HG03521 (cell line): ENCODE results near the gene PRR14.
"Not testable (repeated sequence)": the region's sequence is repeated elsewhere in the genome, so short reads cannot be mapped to it uniquely, and the experiment has no call there.

Source experiments
- ATAC-seq: cut with Tn5 transposase; IDR thresholded peaks from one replicate; pipeline ENCODE4 v1.9.1; 2021; ENCODE audit warnings: mild to moderate bottlenecking, moderate library complexity; ENCODE audit not compliant: unreplicated experiment

The PRR14 gene

DNA sequence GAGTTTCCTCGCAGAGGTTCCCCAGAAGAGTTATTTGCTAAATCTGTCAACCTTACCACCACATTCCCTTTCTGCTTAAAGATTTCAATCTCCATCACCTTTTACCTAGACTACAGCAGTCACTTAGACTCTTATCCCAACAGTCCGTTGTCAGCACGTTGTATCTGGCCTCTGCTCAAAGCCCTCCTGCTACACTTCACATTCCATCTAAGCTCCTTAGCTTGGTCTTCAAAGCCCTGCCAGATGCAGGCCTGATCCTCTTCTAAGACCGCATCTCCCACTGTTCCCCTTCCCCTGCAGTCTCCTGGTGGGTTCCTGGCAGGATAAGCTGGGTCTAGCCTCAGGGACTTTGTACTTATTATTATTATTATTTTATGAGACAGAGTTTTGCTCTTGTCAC lies 37.9 kb downstream of the PRR14 start:
- ATAC-seq, result no peak

DNA sequence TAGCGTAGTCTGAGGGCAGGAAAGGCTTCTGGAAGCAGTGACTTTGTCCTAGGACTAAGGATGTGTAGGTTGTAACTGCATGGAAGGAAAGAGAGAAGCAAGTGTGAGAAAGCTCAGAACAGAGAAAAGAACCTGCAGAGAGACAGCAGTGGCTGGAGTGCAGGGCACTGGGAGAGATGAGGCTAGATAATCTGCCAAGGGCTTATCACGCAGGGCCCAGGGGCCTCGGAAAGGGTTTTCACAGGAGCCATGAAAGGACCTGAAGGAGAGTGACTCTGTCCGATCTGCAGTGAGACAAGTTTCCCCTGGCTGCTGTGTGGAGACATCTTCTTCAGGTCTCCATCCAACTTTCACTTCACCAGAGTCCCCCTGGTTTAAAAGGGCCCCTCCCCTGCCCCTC lies 41.1 kb downstream of the PRR14 start:
- no peak for ATAC-seq

DNA sequence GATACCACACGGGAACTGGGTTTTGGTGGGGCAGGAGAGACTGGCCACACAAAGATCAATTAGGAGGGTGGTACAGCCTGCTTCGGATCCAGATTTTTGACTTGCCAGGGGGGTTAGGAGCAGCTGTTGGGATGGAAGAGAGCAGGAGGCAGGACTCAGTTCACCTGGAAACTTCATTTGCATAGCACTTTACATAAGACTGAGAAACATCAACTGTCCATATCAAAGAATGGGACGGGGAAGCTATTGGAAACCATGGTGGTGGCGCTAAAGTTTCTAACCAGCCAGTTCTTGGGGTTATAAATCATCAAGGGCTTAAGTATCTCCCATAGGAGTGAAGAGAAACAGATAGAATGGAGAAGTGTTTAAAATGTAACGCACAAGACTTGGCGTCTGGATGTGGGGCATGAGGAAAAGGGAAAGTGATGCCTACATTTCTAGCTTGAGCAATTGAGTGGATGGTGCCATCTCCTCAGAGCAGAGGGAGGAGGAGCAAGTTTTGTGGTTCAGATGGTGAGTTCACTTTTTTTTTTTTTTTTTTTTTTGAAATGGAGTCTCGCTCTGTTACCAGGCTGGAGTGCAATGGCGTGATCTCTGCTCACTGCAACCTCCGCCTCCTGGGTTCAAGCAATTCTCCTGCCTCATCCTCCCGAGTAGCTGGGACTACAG lies 41.8 kb downstream of the PRR14 start:
- ATAC-seq, result no peak

DNA sequence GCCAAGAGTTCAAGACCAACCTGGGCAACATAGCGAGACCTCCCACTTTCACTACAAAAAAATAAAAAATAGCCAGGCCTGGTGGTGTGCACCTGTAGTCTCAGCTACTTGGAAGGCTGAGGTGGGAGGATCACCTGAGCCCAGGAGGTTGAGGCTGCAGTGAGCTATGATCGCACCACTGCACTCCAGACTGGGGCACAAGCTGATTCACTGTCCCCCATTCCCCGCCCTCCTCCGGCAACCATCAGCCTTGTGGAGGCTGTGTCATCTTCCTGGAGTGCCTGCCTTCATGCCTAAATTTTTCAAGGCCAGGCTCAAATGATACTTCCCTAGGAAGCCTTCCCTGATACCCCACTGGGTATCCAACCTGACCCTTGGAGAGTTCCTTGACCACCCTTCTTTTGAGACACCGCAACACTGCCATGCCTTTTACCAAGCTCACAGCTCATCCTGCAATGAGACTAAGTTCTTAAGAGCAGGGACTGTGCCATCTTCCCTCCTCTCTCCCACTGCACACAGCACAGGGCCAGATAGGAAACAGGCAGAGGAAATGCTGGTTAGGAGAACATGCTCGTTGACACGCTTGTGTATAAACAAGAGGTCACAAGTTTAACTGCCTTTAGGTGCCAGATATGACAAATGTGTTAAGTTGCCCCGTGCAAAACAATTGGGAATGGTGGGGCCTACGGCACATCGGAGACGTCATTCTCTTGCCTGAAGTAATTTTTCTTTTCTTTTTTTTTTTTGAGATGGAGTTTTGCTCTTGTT lies 44.4 kb downstream of the PRR14 start:
- no peak for ATAC-seq

- ATAC-seq, result not testable (repeated sequence)
Observed at GRCh38 chr16:30696646-30697045, 45.9 kb downstream of the PRR14 start.

DNA sequence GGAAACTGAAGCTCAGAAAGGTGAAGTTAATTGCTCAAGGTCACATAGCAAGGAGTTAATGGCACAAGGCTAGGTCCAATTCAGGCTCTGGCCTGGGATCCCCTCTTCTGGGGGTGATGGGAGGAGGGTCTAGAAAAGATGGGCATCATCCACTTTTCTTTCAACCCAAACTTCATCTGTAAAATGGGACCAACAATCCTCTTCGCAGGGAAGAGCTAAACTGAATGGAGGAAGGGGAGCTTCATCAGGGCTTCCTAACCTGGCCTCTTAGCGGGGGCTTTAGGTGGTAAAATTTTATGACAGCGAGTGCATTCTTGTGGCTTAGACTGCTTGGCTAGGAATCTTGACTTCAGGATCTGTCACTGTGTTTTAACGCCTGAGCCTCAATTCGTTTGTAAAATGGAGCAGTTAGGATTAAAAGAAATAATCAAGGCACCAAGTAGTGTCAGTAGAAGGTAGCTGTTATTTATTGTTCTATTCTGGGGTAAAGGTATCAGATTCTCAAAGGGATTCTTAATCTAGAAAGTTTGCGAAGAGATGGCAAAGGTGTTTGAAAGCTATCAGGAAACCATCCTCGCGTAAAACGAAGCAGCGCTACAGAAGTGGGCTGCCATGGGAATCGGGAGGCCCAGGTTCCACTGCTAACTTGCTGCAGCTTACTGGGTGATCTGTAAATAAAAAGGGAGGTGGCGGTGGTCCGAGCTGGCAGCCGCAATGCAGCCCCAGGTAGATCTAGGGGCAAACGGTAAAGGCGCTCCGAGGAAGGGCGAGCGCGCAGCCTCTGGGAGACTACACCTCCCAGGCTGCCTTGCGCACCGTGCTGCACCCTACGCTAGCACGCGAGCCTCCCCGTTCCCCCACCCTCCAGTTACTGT lies 46.7 kb downstream of the PRR14 start:
- ATAC-seq, result peak; percentile 75

GRCh38 chr16:30698139-30698815 lies 47.5 kb downstream of the PRR14 start:
- peak; percentile 64 for ATAC-seq

DNA sequence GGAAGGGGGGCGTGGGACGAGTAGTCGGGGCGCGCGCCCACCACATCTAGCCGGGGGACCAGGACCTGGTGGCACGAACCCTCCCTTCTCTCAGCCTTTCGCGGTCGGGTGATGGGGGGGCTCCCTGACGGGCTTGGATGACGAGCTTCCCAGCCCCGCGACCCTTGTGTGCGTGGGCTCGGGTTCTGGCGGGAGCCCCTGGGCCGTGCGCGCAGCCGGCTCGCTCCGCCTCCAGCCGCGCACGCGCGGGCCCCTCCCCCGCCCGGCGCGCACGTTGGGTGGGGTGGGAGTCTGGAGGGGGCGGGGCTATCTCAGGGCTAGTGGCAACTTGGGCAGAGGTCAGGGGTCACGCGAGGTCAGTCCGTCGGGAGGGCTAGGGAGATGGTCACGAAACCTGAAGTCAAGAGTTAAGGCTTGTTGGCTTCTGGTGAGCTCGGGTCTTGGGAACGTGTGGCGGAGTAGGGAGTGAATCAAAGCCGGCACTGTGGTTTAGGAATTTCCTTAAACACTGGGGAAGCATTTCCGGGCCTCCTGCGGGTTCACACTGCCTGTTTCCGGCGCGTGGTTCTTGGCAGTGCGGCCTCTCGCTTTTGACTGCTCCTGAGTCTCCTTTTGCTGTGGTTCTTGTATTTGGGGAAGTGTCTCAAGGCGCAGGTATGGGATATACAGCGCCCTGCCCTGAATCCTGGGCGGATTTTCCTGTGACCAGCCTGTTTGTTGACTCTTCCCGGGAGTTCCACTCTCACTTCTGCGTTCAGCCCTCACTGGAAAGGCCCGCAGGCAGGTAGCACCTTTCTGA lies 48.3 kb downstream of the PRR14 start, which contains the start of gene SRCAP:
Gene SRCAP (plus strand): TSS at position 356 of the 799 bp plus-strand sequence. CDS start 1,654 bp downstream, outside the sequence.
- ATAC-seq, result peak; percentile 27

GRCh38 chr16:30699615-30700099 lies 48.9 kb downstream of the PRR14 start:
- no peak for ATAC-seq

GRCh38 chr16:30700491-30700890 lies 49.7 kb downstream of the PRR14 start:
- ATAC-seq, result no peak

GRCh38 chr16:30700971-30701370 lies 50.2 kb downstream of the PRR14 start:
- ATAC-seq, result no peak

GRCh38 chr16:30703071-30703470 lies 52.3 kb downstream of the PRR14 start:
- ATAC-seq, result not testable (repeated sequence)

DNA sequence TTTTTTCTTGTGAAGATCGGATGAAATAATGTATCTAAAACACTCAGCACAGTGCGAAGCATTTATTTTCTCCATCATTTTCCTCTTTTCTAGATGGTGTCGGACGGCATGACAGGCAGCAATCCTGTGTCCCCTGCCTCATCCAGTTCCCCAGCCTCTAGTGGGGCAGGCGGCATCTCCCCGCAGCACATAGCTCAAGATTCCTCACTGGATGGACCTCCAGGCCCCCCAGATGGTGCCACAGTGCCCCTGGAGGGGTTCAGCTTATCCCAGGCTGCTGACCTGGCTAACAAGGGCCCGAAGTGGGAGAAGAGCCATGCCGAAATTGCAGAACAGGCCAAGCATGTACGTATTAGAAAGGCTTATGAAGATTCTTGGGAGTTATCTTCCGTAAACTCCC lies 53.2 kb downstream of the PRR14 start:
- ATAC-seq, result no peak
